ENCODE measurements around the gene C6orf132. TPM values are rescaled to one million over a fixed set of nuclear protein-coding genes. Genes with fewer than 3 reads are reported as not detected.

The C6orf132 gene
- total RNA-seq, 1 experiment from 2014 or later, result 48.4 TPM

GRCh38 chr6:42095776-42096541 is 46.5 kb downstream of the C6orf132 start:
- Histone ChIP-seq H3T11ph (ENCODE audit: low read length) (no peak overlapping the region), H3K27ac (ENCODE audit: insufficient read length, low read depth, low read length) (no peak overlapping the region), H3K9me3 (ENCODE audit: control insufficient read depth, low read depth, low read length) (no peaks in the 10 kb centered on the region), H3K23ac (ENCODE audit: insufficient read length, low read depth, low read length) (no peak overlapping the region), H4K91ac (ENCODE audit: insufficient read length, low read depth, low read length) (no peak overlapping the region), H3K14ac (ENCODE audit: insufficient read depth, low read length) (no peak overlapping the region), H2BK120ac (ENCODE audit: low read depth, low read length, poor library complexity, severe bottlenecking) (no peak overlapping the region), H3K23me2 (ENCODE audit: insufficient read length, low read depth, low read length, poor library complexity, severe bottlenecking) (no peaks in the 10 kb centered on the region), H3K4me2 (ENCODE audit: insufficient read depth, insufficient read length, low read length) (no peak overlapping the region), H2BK20ac (ENCODE audit: low read depth, low read length, poor library complexity, severe bottlenecking) (no peak overlapping the region), H2BK12ac (ENCODE audit: insufficient read length, low read depth, low read length) (no peak overlapping the region), H2BK15ac (ENCODE audit: low read depth, low read length) (no peak overlapping the region), H3K27me3 (ENCODE audit: insufficient read depth, low read length) (no peaks in the 10 kb centered on the region; the same call in 1 of the 2 replicates), H4K5ac (ENCODE audit: insufficient read length, low read depth, low read length) (no peak overlapping the region), H2AK5ac (ENCODE audit: insufficient read length, low read length) (no peak overlapping the region), H4K20me1 (ENCODE audit: control insufficient read depth, insufficient read depth, insufficient read length) (no peaks in the 10 kb centered on the region), H3K4ac (ENCODE audit: low read depth, low read length) (no peak overlapping the region), H3K4me1 (ENCODE audit: insufficient read depth, low read length) (no peaks in the 10 kb centered on the region; the same call in 1 of the 2 replicates), H4K8ac (replicated peaks; ENCODE audit: insufficient read length, low read depth, low read length) (no peak overlapping the region), H3K79me1 (ENCODE audit: insufficient read depth, low read depth, low read length, poor library complexity, severe bottlenecking) (no peaks in the 10 kb centered on the region), H2BK5ac (ENCODE audit: insufficient read length, low read length) (no peak overlapping the region), H2AFZ (ENCODE audit: low read length) (no peak overlapping the region), H3K9ac (ENCODE audit: extremely low read depth, insufficient read length, low read length) (no peak overlapping the region), H3K56ac (ENCODE audit: insufficient read length, low read depth, low read length) (no peak overlapping the region), H3K18ac (ENCODE audit: insufficient read length, low read depth, low read length) (no peak overlapping the region), H3K79me2 (ENCODE audit: insufficient read depth, low read length) (no peaks in the 10 kb centered on the region)
- Mint-ChIP-seq H3K4me3 (no peak overlapping the region), H3K27me3 (ENCODE audit: low read depth) (peaks cover 78% of the 10 kb centered on the region), H3K4me1 (peaks cover 18 to 39% of the 10 kb centered on the region in 2 experiments), H3K36me3 (ENCODE audit: insufficient read depth in 1 of 3, low read depth in 3 of 3) (0 out of 7 replicates have a peak, but pooled peaks cover 0 to 3% (median under 1%) of the 10 kb centered on the region in 3 experiments), H3K9me3 (no peaks in the 10 kb centered on the region), H3K27ac (peak overlapping the region in 1 of 3 experiments; percentile 9; a peak in 2 of 7 replicates)
- WGBS (ENCODE audit: extremely low coverage, insufficient read length, low lambda C conversion rate), result no CpG with 5 or more reads among the region's 10 CpGs
- TF ChIP-seq CTCF (conservative IDR thresholded peaks at IDR 0.05), result peak; percentile 51
- DNase-seq, result peak; percentile 41
